ENCODE measurements around the gene KDM4B.

The KDM4B gene

GRCh38 chr19:5052945-5053485 lies 84.1 kb downstream of the KDM4B start:
- no peak for DNase-seq

- no peak for DNase-seq
Observed at GRCh38 chr19:5053661-5054060, 84.7 kb downstream of the KDM4B start.

- DNase-seq = no peak
Observed at GRCh38 chr19:5054551-5055456, 85.9 kb downstream of the KDM4B start.

- no peak for DNase-seq
Observed at GRCh38 chr19:5055457-5055776, 86.5 kb downstream of the KDM4B start.

- DNase-seq = no peak
Observed at GRCh38 chr19:5057860-5058259, 88.9 kb downstream of the KDM4B start.

- no peak for DNase-seq
Observed at GRCh38 chr19:5058521-5059212, 89.8 kb downstream of the KDM4B start.

- no peak for DNase-seq
Observed at GRCh38 chr19:5059213-5059574, 90.3 kb downstream of the KDM4B start.

GRCh38 chr19:5059793-5060192 lies 90.9 kb downstream of the KDM4B start:
- DNase-seq = no peak

GRCh38 chr19:5062195-5062594 lies 93.3 kb downstream of the KDM4B start:
- DNase-seq = no peak

GRCh38 chr19:5062799-5063198 lies 93.9 kb downstream of the KDM4B start:
- no peak for DNase-seq

GRCh38 chr19:5063873-5064645 lies 95.1 kb downstream of the KDM4B start:
- no peak for DNase-seq

- DNase-seq = no peak
Observed at GRCh38 chr19:5064896-5065295, 96.0 kb downstream of the KDM4B start.

GRCh38 chr19:5065663-5066093 lies 96.8 kb downstream of the KDM4B start:
- no peak for DNase-seq

- DNase-seq = no peak
Observed at GRCh38 chr19:5066768-5067167, 97.9 kb downstream of the KDM4B start.

GRCh38 chr19:5067678-5068077 lies 98.8 kb downstream of the KDM4B start:
- no peak for DNase-seq

GRCh38 chr19:5068233-5069072 lies 99.5 kb downstream of the KDM4B start:
- DNase-seq = no peak

GRCh38 chr19:5070331-5070730 lies 101.4 kb downstream of the KDM4B start:
- no peak for DNase-seq

GRCh38 chr19:5070930-5071329 lies 102.0 kb downstream of the KDM4B start:
- no peak for DNase-seq

- DNase-seq = no peak
Observed at GRCh38 chr19:5071579-5071978, 102.7 kb downstream of the KDM4B start.

GRCh38 chr19:5072115-5072514 lies 103.2 kb downstream of the KDM4B start:
- no peak for DNase-seq

GRCh38 chr19:5073153-5073844 lies 104.4 kb downstream of the KDM4B start:
- DNase-seq = no peak

- peak in 1 of 2 donors; percentile 18 for DNase-seq
Observed at GRCh38 chr19:5074407-5074806, 105.5 kb downstream of the KDM4B start.
